Right ventricle myocardium superior (tissue), 1 donor: Measurements from ENCODE around the gene CORIN. TPM values are rescaled to one million over a fixed set of nuclear protein-coding genes. Genes with fewer than 3 reads are reported as not detected.
A peak's percentile ranks its signal among the peaks of the same experiment; 100 is the strongest.

ENCODE experiments used
- ATAC-seq: fragments of 200-7000 bp; cut with Tn5 transposase; one replicate; pipeline ENCODE4 v1.9.1; 2020; ENCODE audit warnings: mild to moderate bottlenecking; ENCODE audit not compliant: poor library complexity
- DNase-seq: peaks from one replicate; pipeline ENCODE4 v3.0.0-alpha.2; 2020
- intact Hi-C: fragments of 100-400 bp; cut with DNase I; formaldehyde crosslinking; loops from one replicate; pipeline ENCODE4 v1.11.2; 2022
- total RNA-seq: library from RNA; stranded (reverse); fragmentation: NEBNext Ultra II Directional; extraction: Animal tissue kit (Norgen Biotek cat#: 25700); gene quantifications from one replicate; pipeline ENCODE4 v1.2.1, GENCODE V29; 2021
- donor health status: DM: no; HTN: yes; CAD: no; lungs with severe emphysema.

The CORIN gene
- total RNA-seq, 1 donor from 2014 or later: 65.0 TPM

- intact Hi-C loops: loop anchor here (2.0 kb wide), 1 partner anchor 132 kb away; no protein-coding TSS in a partner anchor
- ATAC-seq (peak; percentile 71), DNase-seq (peak; percentile 59)
Measured at GRCh38 chr4:47837094-47837907, 566 bp downstream of the CORIN start.

- peak; percentile 89 for ATAC-seq
- DNase-seq: peak; percentile 89
- intact Hi-C loops: loop anchor here (2.0 kb wide), 1 partner anchor 132 kb away; no protein-coding TSS in a partner anchor
Measured at GRCh38 chr4:47836641-47837093, 1.2 kb downstream of the CORIN start.

DNA sequence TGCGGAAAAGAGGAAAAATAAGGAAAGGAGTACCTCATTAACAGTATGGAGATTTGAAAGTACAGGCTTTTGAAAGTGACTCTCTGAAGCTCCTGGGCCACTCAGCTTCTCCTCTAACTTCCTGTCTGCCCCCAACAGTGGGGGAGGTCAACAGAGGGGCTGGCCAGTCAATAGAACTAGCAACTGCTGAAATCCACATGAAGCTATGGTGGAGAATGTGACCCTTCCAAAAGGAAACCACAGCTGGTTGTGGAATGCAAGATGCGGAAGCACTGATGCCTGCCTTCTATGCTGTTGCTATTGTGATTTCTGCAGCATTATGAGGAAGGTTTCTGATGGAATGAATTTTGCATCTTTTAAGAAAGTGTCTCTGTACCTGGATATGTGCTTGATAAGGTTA is 2.4 kb downstream of the CORIN start:
- DNase-seq (no peak), ATAC-seq (no peak)
- intact Hi-C loops: no loop called here

- intact Hi-C loops: loop anchor here (5.0 kb wide), 1 partner anchor 44 kb away; no protein-coding TSS in a partner anchor
- ATAC-seq (peak; percentile 53), DNase-seq (peak; percentile 53)
Measured at GRCh38 chr4:47831026-47831679, 6.7 kb downstream of the CORIN start.

DNA sequence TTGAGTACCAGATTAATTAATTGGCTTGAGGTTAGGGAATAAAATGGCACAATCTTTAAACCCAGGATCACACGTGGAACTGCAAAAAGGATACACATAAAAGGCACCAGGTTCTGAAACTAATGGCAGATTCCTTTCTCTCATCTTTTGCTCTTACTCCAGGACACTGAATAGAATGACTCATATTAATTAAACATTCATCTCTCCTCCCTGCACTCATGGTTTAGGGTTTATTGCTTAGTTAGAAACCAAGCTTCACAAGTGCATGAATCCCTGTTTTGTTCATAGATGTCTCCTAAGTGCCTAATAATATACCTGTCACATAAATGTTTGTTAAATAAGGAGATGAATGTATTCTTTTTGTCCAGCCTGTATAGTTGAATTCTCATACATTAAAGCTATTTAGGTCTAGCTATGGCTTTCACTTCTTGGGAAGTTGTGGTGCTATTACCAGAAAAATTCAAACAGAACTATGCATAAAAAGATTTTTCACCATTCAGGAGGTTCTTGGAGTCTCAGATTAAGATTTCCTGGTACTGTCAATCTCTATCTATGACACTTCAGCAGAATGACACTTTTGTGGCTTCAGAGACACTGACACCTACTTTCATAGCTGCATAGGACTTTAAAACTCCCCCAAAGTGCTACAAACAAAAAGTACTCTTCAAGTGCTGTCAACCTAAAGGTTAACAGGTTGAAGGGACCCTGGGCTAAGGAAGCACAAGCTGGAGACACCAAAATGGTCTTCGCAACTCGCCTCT is 7.4 kb downstream of the CORIN start:
- DNase-seq (no peak), ATAC-seq (peak; percentile 16)
- intact Hi-C loops: loop anchor here (5.0 kb wide), 1 partner anchor 43 kb away; no protein-coding TSS in a partner anchor

DNA sequence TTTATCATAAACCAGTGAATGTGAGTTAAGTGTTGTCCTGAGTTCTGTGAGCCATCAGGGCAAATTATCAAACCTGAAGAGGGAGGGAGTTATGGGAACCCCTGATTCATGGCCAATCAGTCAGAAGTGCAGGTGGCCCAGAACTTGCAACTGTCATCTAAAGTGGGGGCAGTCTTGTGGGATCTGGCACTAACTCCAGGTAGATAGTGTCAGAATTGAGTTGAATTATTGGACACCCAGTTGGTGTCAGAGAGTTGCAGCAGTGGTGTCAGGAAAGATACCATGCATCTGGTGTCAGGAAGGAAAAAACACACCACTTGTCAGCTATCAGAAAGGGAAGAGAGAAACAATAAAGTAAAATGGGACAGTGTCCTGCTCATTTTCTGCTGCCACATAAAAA is 8.4 kb downstream of the CORIN start:
- intact Hi-C loops: no loop called here
- ATAC-seq (peak; percentile 66), DNase-seq (peak; percentile 44)

DNA sequence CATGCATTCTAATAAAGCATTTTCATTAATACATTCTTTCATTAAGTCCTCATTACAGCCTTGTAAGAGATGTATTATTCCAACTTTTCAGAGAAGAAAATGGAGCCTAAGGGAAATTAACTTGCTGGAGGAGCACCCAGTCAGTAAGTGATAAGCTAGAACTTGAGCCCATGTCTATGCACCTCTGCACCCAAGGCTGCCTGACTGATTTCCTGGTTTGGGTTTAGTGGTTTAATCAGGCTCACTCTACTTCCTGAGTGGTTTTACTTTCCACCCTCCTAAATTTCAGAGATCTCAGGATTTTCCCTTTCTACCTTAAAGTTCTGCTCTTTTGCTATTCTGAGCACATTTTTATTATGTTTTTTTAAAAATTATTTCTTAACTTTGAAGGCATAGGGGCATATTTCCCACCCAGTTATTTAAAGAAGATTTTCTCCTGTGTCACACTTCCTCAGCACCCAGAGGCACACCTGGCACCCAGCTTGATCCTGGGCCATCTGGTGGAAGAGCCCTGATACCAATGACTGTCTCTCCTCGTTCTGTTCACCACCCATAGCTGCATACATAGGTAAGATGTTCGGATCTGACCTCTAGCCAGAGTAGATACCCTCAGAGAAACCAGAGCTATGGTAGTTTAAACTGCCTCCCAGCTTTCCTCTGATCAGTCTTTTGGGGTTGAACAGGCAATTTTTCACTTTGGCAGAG is 10.4 kb downstream of the CORIN start:
- intact Hi-C loops: no loop called here
- ATAC-seq: no peak
- no peak for DNase-seq

DNA sequence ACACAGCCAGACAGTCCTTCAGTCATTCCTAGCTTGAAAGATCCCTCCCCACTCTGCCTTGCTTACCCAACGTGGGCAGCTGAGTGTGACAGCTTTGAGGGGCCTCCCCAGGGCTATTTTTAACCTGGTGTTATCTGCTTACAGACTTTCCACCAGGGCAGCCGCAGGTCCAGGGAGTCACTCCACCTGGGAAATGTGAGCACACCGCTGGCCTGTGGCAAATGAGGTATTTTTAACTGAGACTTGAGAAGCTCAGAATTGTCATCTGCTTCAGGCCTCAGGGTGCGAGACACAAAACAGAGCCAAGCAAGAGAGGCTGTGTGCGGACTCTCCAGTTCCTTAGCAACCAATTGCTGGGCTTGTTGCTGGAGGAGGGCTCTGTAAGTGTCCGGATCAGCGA is 13.0 kb downstream of the CORIN start:
- ATAC-seq: peak; percentile 88
- intact Hi-C loops: no loop called here
- peak; percentile 73 for DNase-seq

DNA sequence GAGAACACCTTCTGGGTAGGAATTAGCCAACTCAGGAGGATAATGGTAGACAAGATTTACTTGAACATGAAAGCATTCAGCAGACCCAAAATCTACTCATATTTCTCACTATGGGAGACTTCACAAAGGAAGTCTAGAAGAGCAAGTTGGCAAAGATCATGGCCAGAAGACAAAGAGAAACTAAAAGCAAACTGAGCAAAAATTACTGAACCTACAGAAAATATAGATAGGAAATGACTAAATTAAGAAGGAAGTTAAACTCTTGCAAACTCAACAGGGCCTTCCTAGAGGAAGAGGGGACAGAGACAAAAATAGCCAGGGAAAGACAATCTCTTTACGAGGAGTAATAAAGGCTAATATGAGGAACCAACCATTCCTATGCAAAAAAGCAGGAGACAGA is 18.7 kb downstream of the CORIN start:
- ATAC-seq (no peak), DNase-seq (no peak)
- intact Hi-C loops: no loop called here

GRCh38 chr4:47817275-47817674 is 20.6 kb downstream of the CORIN start:
- DNase-seq: no peak
- ATAC-seq: no peak
- intact Hi-C loops: no loop called here

- no peak for ATAC-seq
- intact Hi-C loops: no loop called here
- no peak for DNase-seq
Measured at GRCh38 chr4:47816748-47817147, 21.1 kb downstream of the CORIN start.

DNA sequence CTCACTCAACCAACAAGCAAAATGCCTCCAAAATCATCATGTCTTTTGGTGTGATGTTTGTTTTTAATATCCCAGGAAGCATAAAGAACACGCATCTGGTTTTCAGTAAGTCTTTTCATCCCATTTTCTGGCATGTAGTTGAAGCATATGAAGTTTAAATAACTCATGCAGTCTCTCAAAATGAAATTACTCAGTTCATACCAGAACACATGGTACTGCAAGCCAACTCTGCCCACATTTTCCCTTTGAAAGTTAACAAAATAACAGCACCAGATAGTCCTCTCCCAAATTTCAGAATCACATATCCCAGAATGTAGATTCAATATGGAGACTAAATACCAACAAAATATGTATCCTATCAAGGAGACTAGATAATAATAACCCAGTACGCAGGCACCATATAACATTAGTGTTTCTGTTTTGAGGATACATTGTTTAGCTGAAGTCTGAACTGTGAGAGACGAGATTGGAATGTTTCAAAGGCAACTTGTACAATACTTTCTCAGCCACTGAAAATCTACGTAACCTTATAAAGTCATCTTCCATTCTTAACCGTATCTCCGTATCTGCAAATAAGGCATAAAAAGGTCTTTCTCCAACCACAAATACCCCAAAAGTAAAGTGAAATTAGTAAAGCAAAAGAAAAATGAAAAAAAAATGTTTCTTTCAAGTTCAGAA is 23.1 kb downstream of the CORIN start:
- no peak for ATAC-seq
- intact Hi-C loops: no loop called here
- DNase-seq: no peak

DNA sequence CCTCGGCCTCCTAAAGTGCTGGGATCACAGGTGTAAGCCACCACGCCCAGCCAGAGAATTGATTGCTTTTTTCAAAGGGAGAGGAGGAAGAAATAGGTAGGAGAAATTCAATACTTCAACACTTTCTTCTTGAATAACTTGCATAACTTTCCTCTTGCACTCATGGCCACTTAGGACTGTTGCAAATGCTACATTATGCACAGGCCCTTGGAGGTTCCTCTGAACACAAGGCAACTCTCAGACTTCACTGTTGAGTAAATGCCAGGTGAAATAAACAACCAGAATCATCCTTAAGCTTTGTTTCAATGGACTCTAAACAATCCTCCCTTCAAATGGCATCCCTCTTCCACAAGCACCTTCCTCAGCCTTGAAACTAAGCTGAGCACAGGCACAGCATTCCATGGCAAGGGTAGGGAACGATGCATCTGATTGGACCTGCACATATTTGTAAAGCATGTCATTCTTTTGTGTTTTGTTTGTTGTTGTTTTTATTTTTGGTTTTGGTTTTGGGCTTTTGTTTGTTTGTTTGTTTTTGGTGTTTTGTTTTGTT is 28.1 kb downstream of the CORIN start:
- intact Hi-C loops: no loop called here
- no peak for DNase-seq
- ATAC-seq: no peak

- no peak for DNase-seq
- ATAC-seq: no peak
- intact Hi-C loops: no loop called here
Measured at GRCh38 chr4:47804598-47804997, 33.3 kb downstream of the CORIN start.

DNA sequence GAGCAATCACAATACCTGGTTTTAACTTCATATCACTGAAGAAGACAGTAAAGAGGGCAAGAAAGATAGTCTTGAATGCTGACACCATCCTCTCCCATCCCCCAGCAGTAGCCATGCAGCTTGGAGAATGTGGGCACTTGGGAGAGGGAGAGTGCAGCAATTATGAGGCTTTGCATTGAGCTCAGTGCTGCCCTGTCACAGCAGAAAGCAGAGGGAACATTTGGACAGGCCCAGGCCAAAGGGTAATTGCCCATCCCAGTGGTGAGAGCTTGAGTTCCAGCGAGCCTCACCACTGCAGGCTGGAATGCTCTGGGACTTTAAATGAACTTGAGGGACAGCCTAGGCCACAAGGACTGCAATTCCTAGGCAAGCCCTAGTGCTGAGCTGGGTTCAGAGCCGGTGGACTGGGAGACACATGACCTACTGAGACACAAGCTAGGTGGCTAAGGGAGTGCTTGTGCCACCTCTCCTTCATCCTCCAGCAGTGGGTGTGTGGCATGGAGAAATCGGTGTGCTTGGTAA is 36.3 kb downstream of the CORIN start:
- intact Hi-C loops: no loop called here
- ATAC-seq: peak; percentile 51
- DNase-seq: no peak

GRCh38 chr4:47798165-47798564 is 39.7 kb downstream of the CORIN start:
- no peak for DNase-seq
- ATAC-seq: no peak
- intact Hi-C loops: no loop called here

- DNase-seq (no peak), ATAC-seq (no peak)
- intact Hi-C loops: no loop called here
Measured at GRCh38 chr4:47791965-47792364, 45.9 kb downstream of the CORIN start.

DNA sequence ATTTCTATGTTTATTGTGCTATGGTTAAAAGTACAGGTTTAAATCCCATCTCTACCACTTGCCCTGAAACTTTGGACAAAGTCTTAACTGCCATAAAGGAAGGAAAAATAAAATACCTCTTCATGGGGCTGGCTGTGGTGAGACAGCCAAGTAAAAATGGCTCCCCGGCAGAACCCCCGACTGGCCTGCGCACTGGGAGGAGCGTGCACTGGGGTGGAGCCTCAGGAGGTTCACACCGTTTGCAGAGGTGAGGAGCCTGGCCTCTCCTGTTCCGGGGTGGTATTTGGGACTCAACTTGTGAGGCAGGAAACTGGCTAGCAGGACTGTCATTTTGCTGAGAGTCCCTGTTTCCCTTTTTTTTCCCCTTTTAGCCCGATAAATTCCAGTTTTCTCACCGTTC is 47.8 kb downstream of the CORIN start:
- no peak for DNase-seq

More for the DNA sequence above, 47.8 kb downstream of the CORIN start:
- ATAC-seq: no peak
- intact Hi-C loops: no loop called here
